SK-N-MC (cell line): Measurements from ENCODE around the gene NYNRIN.
"Not testable (repeated sequence)": the region's sequence is repeated elsewhere in the genome, so short reads cannot be mapped to it uniquely, and the experiment has no call there.

ENCODE experiments used
- DNase-seq: peaks from one replicate; pipeline ENCODE4 v3.0.0-alpha.2; 2011; ENCODE audit warnings: low read depth, low spot score
- H3K27ac ChIP-seq: fragments of 200-600 bp; sonication (generic); 2 replicates; pipeline ENCODE4 v1.5.1; 2016; ENCODE audit warnings: mixed run types
- H3K36me3 ChIP-seq: fragments of 200-600 bp; sonication (generic); 2 replicates; pipeline ENCODE4 v1.6.1; 2017; ENCODE audit warnings: antibody characterized with exemption, low read length, mixed read lengths; ENCODE audit not compliant: insufficient read depth
- H3K4me3 ChIP-seq: fragments of 200-600 bp; sonication (generic); 2 replicates; pipeline ENCODE4 v1.5.1; 2016
- H3K9ac ChIP-seq: fragments of 200-600 bp; sonication (generic); 2 replicates; pipeline ENCODE4 v1.8.0; 2017; ENCODE audit warnings: mixed run types, mixed read lengths; ENCODE audit not compliant: insufficient read length
- H3K9me3 ChIP-seq: fragments of 200-600 bp; sonication (generic); 2 replicates; pipeline ENCODE4 v1.6.1; 2017; ENCODE audit warnings: low read depth, mild to moderate bottlenecking, antibody characterized with exemption, low read length, moderate library complexity, mixed read lengths
- EZH2 ChIP-seq: fragments of 200-600 bp; sonication (generic); IDR thresholded peaks from one replicate; pipeline ENCODE4 v1.6.1; 2017; ENCODE audit warnings: antibody characterized with exemption
- FOXP2 ChIP-seq: optimal IDR thresholded peaks from 2 replicates; pipeline ENCODE3; 2011; ENCODE audit warnings: mild to moderate bottlenecking, moderate library complexity; ENCODE audit not compliant: insufficient read depth; ENCODE audit errors: extremely low read length, control extremely low read depth
- POLR2AphosphoS5 ChIP-seq: IDR thresholded peaks from 2 replicates; pipeline ENCODE4 v1.6.1; 2012; ENCODE audit warnings: mild to moderate bottlenecking, low read depth, low read length, borderline replicate concordance

The NYNRIN gene

GRCh38 chr14:24398653-24399446 is at the start of gene NYNRIN:
TSS of gene NYNRIN (plus strand) at chr14:24399003. CDS start at chr14:24399247, 244 bp downstream.
- Histone ChIP-seq H3K27ac (peak within 1 kb of the TSS; percentile 69; the same call in 1 of the 2 replicates), H3K36me3 (no peaks in the 10 kb centered on the region; the same call in none of the 2 replicates), H3K9ac (peak within 1 kb of the TSS; percentile 37), H3K4me3 (peak within 1 kb of the TSS; percentile 88), H3K9me3 (no peaks in the 10 kb centered on the region)
- no peak for DNase-seq
- TF ChIP-seq FOXP2 (no peak), POLR2AphosphoS5 (peak; percentile 59; the same call in 1 of the 2 replicates), EZH2 (no peak)

DNA sequence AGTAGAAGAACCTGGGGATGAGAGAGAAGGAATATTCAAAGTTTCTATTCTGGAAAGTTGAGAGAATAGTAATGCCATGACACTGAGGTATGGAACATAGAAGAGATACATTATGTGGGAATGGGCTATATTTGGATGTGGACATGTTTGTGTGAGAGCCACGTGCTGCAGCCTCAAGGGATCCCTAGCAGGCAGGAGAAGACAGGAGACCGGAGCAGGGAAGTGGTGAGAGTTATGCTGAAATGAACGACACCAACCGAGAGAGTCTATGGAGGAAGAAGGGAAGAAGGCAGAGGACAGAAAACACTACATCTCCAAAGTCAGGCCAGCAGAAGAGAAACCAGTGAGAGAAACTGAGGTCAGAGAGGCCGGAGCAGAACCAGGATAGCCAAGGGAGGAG is 49.1 kb upstream of the NYNRIN start:
- no peaks in the 10 kb centered on the region for H3K36me3 ChIP-seq
- no peak overlapping the region for H3K4me3 ChIP-seq
- DNase-seq = no peak
- no peak overlapping the region for H3K27ac ChIP-seq
- no peaks in the 10 kb centered on the region for H3K9me3 ChIP-seq
- H3K9ac ChIP-seq = no peak overlapping the region
- TF ChIP-seq POLR2AphosphoS5 (no peak), FOXP2 (no peak)

GRCh38 chr14:24351517-24351916 is 47.3 kb upstream of the NYNRIN start:
- Histone ChIP-seq H3K4me3 (no peak overlapping the region), H3K36me3 (no peaks in the 10 kb centered on the region), H3K9ac (no peak overlapping the region), H3K9me3 (no peaks in the 10 kb centered on the region), H3K27ac (no peak overlapping the region)
- DNase-seq = no peak
- no peak for TF ChIP-seq EZH2
- no peak for TF ChIP-seq POLR2AphosphoS5

DNA sequence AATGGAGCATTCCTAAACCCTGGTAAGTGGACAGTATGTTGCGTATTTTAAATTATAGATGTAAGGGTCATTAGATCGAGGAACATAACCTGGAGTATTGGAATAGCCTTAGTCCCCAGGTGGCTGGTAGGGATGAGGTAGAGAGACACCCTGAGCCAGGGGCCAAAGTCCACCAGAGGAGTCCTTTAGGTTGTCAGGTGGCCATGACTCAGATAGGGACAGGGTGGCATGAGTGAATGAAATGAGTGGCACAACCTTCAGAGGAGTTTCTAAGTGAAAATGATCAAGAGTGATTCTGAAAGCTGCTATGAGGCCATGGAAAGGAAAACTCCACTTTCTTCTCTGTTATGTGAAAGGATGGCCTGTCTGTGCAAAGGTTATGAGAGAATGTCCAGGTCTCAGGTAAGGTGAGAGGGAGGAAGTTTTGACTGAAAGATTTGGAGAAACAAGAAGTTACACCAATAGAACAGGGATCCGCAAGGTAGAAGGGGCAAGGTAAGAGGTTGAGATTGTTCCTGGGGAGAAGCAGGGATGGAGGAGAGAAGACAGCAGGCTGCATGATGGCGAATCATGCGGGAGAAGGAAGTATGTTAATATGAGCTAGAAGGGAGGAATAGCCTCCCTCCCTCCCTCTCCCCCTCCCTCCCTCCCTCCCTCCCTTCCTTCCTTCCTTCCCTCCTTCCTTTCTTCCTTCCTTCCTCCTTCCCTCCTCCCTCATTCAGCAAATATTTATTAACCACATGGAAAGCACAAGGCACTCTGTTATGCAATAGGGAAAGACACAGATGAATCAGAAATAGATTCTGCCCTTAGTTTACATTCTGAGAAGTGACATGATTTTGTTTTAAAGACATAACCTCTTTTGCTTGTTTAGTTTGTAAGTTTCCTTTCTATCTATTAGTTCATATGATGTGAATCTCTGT is 45.0 kb upstream of the NYNRIN start:
- peak overlapping the region; percentile 55 for H3K9ac ChIP-seq
- peak overlapping the region; percentile 84 for H3K27ac ChIP-seq
- H3K36me3 ChIP-seq = no peaks in the 10 kb centered on the region
- no peak overlapping the region for H3K4me3 ChIP-seq
- no peaks in the 10 kb centered on the region for H3K9me3 ChIP-seq
- TF ChIP-seq EZH2 = no peak
- TF ChIP-seq FOXP2 = no peak
- no peak for TF ChIP-seq POLR2AphosphoS5
- peak; percentile 30 for DNase-seq

- not testable (repeated sequence) for DNase-seq, H3K36me3 ChIP-seq, H3K4me3 ChIP-seq, H3K9me3 ChIP-seq
- H3K27ac ChIP-seq = peak overlapping the region; percentile 84
- H3K9ac ChIP-seq = peak overlapping the region; percentile 55
These were observed 44.3 kb upstream of the NYNRIN start for GRCh38 chr14:24354482-24354825.

GRCh38 chr14:24355009-24355408 is 43.8 kb upstream of the NYNRIN start:
- no peak for DNase-seq
- Histone ChIP-seq H3K9ac (no peak overlapping the region), H3K9me3 (no peaks in the 10 kb centered on the region), H3K4me3 (no peak overlapping the region), H3K36me3 (no peaks in the 10 kb centered on the region), H3K27ac (no peak overlapping the region)
- TF ChIP-seq POLR2AphosphoS5 = no peak
- TF ChIP-seq FOXP2 = no peak
- no peak for TF ChIP-seq EZH2

DNA sequence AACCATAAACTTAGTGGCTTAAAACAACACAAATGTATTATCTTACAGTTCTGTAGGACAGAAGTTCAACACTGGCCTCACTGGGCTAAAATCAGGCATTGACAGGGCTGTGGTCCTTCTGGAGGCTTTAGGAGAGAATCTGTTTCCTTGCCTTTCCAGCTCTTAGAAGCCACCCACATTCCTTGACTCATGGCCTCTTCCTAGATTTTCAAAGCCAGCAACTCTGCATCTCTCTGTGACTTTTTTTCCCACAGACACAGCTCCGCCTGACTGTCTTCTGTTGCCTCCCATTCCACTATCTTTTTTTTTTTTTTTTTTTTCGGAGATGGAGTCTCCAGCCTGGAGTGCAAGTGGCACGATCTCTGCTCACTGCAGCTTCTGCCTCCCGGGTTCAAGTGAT is 42.6 kb upstream of the NYNRIN start:
- no peak for DNase-seq
- Histone ChIP-seq H3K9me3 (no peaks in the 10 kb centered on the region), H3K9ac (no peak overlapping the region), H3K36me3 (no peaks in the 10 kb centered on the region), H3K27ac (no peak overlapping the region), H3K4me3 (no peak overlapping the region)
- TF ChIP-seq POLR2AphosphoS5 (no peak), EZH2 (no peak), FOXP2 (no peak)

GRCh38 chr14:24360281-24360680 is 38.5 kb upstream of the NYNRIN start:
- Histone ChIP-seq H3K27ac (no peak overlapping the region), H3K36me3 (no peaks in the 10 kb centered on the region), H3K4me3 (no peak overlapping the region), H3K9me3 (no peaks in the 10 kb centered on the region), H3K9ac (no peak overlapping the region)
- no peak for TF ChIP-seq POLR2AphosphoS5
- no peak for TF ChIP-seq EZH2
- TF ChIP-seq FOXP2 = no peak
- DNase-seq = no peak
